Activated effector memory CD4-positive, alpha-beta T cell treated with Interleukin-2 at 50 U/mL for 16 hours (primary cell): ENCODE results near the gene MS4A18.

ENCODE experiments used
- DNase-seq: peaks from one replicate; pipeline ENCODE4 v3.0.0-alpha.2; 2020

Gene MS4A18

GRCh38 chr11:60790726-60791125 is 66.2 kb downstream of the MS4A18 start:
- DNase-seq: no peak

GRCh38 chr11:60791153-60791933 is 66.8 kb downstream of the MS4A18 start:
- no peak for DNase-seq

GRCh38 chr11:60792521-60792920 is 68.0 kb downstream of the MS4A18 start:
- no peak for DNase-seq
